Duodenal mucosa (tissue), 2 donors: Measurements from ENCODE around the gene TSPAN9.

Experiments used
- H3K27ac ChIP-seq: one replicate; pipeline ENCODE4 v1.7.0; 2013; ENCODE audit warnings: low read depth, low read length
- H3K27me3 ChIP-seq, 2 donors: one replicate each; pipeline ENCODE4 v1.7.0; 2013; ENCODE audit warnings: low read length in 2 of 2, control low read depth in 1 of 2; ENCODE audit not compliant: insufficient read depth in 2 of 2, control insufficient read depth in 1 of 2
- H3K36me3 ChIP-seq, 2 donors: one replicate each; pipeline ENCODE4 v1.7.0; 2013; ENCODE audit warnings: low read length in 2 of 2, control low read depth in 1 of 2; ENCODE audit not compliant: insufficient read depth in 2 of 2, control insufficient read depth in 1 of 2
- H3K4me1 ChIP-seq, 2 donors: one replicate each; pipeline ENCODE4 v1.7.0; 2013; ENCODE audit warnings: low read length in 2 of 2, control low read depth in 1 of 2; ENCODE audit not compliant: insufficient read depth in 2 of 2, control insufficient read depth in 1 of 2
- H3K4me3 ChIP-seq, 2 donors: one replicate each; pipeline ENCODE4 v1.7.0; 2013; ENCODE audit warnings: low read length in 2 of 2, low read depth in 1 of 2
- H3K9ac ChIP-seq, 2 donors: one replicate each; pipeline ENCODE4 v1.7.0; 2013; ENCODE audit warnings: low read length in 2 of 2, low read depth in 1 of 2
- H3K9me3 ChIP-seq, 2 donors: one replicate each; pipeline ENCODE4 v1.7.0; 2013; ENCODE audit warnings: low read length in 2 of 2, control low read depth in 1 of 2; ENCODE audit not compliant: control insufficient read depth in 1 of 2

TSPAN9 gene

GRCh38 chr12:3139760-3140159, 62.6 kb downstream of the TSPAN9 start:
- no peak overlapping the region for H3K9ac ChIP-seq
- peaks cover 0 to 6% of the 10 kb centered on the region in 2 donors for H3K4me1 ChIP-seq
- no peak overlapping the region for H3K4me3 ChIP-seq
- no peaks in the 10 kb centered on the region for H3K9me3 ChIP-seq
- no peaks in the 10 kb centered on the region for H3K36me3 ChIP-seq
- H3K27ac ChIP-seq: no peak overlapping the region
- H3K27me3 ChIP-seq: no peaks in the 10 kb centered on the region

- Histone ChIP-seq H3K9ac (no peak overlapping the region), H3K4me1 (peaks cover 0 to 6% of the 10 kb centered on the region in 2 donors), H3K4me3 (no peak overlapping the region), H3K27ac (no peak overlapping the region), H3K36me3 (no peaks in the 10 kb centered on the region), H3K9me3 (no peaks in the 10 kb centered on the region), H3K27me3 (no peaks in the 10 kb centered on the region)
Observed at GRCh38 chr12:3140284-3140683, 63.1 kb downstream of the TSPAN9 start.

DNA sequence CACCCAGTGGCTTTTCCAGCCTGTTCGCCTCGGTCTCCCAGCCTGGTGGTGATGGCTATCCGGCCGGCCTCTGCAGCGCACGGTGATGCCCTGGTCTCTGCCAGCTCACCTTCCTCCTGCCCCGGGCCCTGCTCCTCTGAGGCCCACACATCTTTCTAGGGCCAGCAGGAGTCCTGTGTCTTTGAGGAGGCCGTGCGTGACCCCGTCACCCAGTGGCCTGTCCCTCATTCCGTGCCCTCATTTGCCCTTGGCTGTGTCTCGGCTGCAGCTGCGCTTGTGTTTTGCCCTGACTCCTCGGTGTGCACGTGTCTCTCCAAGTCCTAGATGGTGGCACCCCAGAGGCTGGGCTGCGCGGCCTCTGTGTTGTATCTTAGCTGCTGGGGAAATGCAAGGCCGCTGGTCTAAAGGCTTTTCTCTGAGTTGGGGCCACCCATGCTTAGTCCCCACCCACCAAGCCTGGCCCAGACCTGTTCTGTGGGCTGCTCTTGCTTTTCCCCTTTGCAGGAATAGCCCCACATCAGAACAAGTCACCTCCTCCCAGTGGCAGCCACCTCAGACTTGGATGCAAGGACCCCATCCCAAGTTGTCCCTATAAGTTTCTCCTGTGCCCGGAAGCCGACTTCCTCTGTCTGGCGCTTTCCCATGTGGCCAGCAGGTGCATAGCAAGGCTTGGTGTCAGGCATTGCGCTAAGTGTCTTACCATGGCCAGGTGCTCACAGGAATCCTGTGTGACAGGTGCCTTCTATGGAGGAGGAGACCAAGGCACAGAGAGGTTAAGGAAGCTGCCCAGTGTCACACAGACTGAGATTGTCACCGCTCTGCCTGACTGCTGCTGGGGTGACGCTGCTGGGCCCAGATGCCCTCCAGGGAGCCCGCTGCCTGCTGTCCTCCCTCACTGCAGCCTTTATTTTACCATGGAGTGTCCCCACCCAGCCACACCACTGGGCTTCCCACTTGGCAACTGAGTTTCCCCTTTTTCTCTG, 64.5 kb downstream of the TSPAN9 start:
- no peaks in the 10 kb centered on the region for H3K36me3 ChIP-seq
- H3K27me3 ChIP-seq: no peaks in the 10 kb centered on the region
- H3K27ac ChIP-seq: no peak overlapping the region
- no peak overlapping the region for H3K9ac ChIP-seq
- no peaks in the 10 kb centered on the region for H3K9me3 ChIP-seq
- H3K4me1 ChIP-seq: peaks cover 0 to 6% of the 10 kb centered on the region in 2 donors
- H3K4me3 ChIP-seq: no peak overlapping the region

GRCh38 chr12:3142386-3142785, 65.2 kb downstream of the TSPAN9 start:
- Histone ChIP-seq H3K27ac (no peak overlapping the region), H3K4me1 (peaks cover 0 to 4% of the 10 kb centered on the region in 2 donors), H3K27me3 (no peaks in the 10 kb centered on the region), H3K36me3 (no peaks in the 10 kb centered on the region), H3K9ac (no peak overlapping the region), H3K9me3 (no peaks in the 10 kb centered on the region), H3K4me3 (no peak overlapping the region)

DNA sequence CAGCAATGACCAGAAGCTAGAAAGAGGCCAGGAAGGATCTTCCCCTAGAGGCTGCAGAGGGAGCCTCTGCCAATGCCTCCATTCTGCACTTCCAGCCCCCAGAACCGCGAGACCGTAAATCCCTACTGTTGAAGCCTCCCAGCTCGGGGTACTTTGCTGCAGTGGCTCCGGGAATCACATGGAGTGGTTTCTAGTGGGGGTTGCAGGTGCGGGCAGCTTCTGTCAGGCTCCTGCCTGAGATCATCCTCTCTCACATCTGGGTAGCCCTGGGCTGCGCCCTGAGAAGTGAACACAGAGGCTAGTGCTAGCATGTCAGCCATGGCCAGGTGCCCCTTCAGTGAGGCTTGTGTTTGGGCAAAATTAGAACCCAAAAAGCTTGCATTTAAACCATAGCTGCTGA, 67.3 kb downstream of the TSPAN9 start:
- Histone ChIP-seq H3K4me1 (peaks cover 0 to 6% of the 10 kb centered on the region in 2 donors), H3K9ac (no peak overlapping the region), H3K4me3 (no peak overlapping the region), H3K27me3 (no peaks in the 10 kb centered on the region), H3K27ac (no peak overlapping the region), H3K9me3 (no peaks in the 10 kb centered on the region), H3K36me3 (no peaks in the 10 kb centered on the region)

DNA sequence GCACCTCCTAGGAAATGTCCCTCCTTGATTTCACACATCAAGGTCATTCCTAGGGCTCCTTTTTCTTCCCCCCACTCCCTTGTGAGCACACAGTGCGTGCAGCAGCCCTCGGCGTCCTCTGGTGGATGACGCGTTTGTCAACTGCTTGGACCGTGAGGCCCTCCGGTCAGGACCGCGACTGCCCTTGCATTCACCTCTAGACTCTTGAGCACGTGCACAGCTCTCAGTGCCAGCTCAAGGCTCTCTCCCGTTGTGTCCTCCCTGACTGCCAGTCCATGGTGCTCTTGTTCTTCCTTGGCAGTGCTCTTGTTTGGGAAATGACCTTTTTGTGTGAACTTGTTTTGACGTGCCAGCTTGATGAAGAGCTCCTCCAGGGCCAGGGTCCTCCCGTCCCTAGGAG, 67.9 kb downstream of the TSPAN9 start:
- no peaks in the 10 kb centered on the region for H3K27me3 ChIP-seq

DNA sequence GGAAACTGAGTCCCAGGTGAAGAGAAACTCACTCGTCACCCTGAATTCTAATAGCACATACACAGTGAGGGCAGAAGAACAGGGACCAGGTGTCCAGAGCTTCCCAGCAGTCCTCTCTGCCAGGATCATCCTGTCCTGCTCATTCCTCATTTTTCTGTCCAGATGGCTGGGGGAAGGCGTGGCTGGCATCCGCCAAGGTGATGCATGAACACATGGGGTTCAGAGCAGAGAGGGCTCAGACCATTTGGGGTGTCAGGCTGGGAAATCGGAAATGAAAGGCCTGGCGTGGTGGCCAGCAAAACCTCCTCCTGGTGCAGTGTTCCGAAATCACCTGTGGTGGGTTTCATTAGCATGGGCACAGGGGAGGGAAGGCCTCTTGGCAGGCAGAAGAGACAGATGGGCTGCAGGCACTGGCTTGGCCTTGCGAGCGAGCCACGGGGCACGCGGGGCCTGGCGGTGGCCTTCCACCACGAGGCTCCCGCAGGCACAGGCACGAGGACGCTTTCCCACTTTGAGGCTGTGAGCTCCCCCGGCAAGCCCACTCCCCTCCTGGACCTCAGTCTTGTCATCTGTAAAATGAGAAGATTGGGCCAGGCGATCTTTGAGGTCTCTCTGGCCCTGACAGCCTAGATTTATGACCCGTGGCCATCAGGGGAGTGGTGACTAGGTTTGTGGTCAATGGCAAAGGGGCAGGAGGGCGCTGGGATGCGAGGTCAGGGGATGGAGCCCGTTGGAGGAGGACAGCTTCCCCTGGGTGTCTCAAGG, 68.5 kb downstream of the TSPAN9 start:
- no peaks in the 10 kb centered on the region for H3K9me3 ChIP-seq
- no peak overlapping the region for H3K4me3 ChIP-seq
- no peak overlapping the region for H3K27ac ChIP-seq
- H3K27me3 ChIP-seq: no peaks in the 10 kb centered on the region
- no peak overlapping the region for H3K9ac ChIP-seq
- peaks cover 0 to 6% of the 10 kb centered on the region in 2 donors for H3K4me1 ChIP-seq
- H3K36me3 ChIP-seq: no peaks in the 10 kb centered on the region

More for the DNA sequence above, 67.9 kb downstream of the TSPAN9 start:
- no peak overlapping the region for H3K27ac ChIP-seq
- no peaks in the 10 kb centered on the region for H3K9me3 ChIP-seq
- H3K36me3 ChIP-seq: no peaks in the 10 kb centered on the region
- H3K9ac ChIP-seq: no peak overlapping the region
- H3K4me3 ChIP-seq: no peak overlapping the region
- H3K4me1 ChIP-seq: peaks cover 0 to 6% of the 10 kb centered on the region in 2 donors

GRCh38 chr12:3147260-3147659, 70.1 kb downstream of the TSPAN9 start:
- no peak overlapping the region for H3K27ac ChIP-seq
- no peaks in the 10 kb centered on the region for H3K9me3 ChIP-seq
- H3K4me3 ChIP-seq: no peak overlapping the region
- no peak overlapping the region for H3K9ac ChIP-seq
- no peaks in the 10 kb centered on the region for H3K27me3 ChIP-seq
- peaks cover 0 to 6% of the 10 kb centered on the region in 2 donors for H3K4me1 ChIP-seq
- no peaks in the 10 kb centered on the region for H3K36me3 ChIP-seq

GRCh38 chr12:3148366-3149000, 71.3 kb downstream of the TSPAN9 start:
- H3K27me3 ChIP-seq: no peaks in the 10 kb centered on the region
- no peaks in the 10 kb centered on the region for H3K9me3 ChIP-seq
- no peaks in the 10 kb centered on the region for H3K36me3 ChIP-seq
- no peak overlapping the region for H3K4me3 ChIP-seq
- H3K4me1 ChIP-seq: peaks cover 0 to 6% of the 10 kb centered on the region in 2 donors
- H3K27ac ChIP-seq: no peak overlapping the region
- no peak overlapping the region for H3K9ac ChIP-seq
